GM18909 (cell line): ENCODE data around the gene TBPL1.
A peak's percentile ranks its signal among the peaks of the same experiment; 100 is the strongest.
"Not testable (repeated sequence)": the region's sequence is repeated elsewhere in the genome, so short reads cannot be mapped to it uniquely, and the experiment has no call there.

Experiments used
- ATAC-seq: cut with Tn5 transposase; IDR thresholded peaks from one replicate; pipeline ENCODE4 v1.9.1; 2021; ENCODE audit warnings: mild to moderate bottlenecking; ENCODE audit not compliant: unreplicated experiment, poor library complexity

Gene TBPL1

GRCh38 chr6:133952815-133953633, at the start of gene TBPL1:
Gene TBPL1, plus strand, starts transcription at chr6:133953224. Its CDS starts 26,902 bp downstream, at chr6:133980126.
- ATAC-seq = peak; percentile 92

DNA sequence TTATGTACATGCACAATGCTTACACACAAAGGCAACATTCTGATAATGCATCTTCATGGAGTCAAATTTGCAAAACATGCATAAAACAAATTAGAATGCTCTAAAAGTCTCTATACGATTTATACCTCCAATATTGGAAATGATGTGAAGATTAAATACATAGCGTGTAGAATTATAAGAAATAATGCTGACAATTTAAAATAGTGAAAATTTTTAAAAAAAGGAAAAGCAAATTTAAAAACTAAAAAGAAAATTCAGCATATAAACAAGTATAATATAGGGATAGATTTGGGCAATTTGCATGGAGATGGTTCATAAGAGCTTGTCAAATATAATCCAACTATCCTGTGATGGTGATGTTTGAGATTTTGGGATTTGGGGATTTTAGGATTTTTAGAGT, 49.2 kb upstream of the TBPL1 start:
- ATAC-seq = no peak

DNA sequence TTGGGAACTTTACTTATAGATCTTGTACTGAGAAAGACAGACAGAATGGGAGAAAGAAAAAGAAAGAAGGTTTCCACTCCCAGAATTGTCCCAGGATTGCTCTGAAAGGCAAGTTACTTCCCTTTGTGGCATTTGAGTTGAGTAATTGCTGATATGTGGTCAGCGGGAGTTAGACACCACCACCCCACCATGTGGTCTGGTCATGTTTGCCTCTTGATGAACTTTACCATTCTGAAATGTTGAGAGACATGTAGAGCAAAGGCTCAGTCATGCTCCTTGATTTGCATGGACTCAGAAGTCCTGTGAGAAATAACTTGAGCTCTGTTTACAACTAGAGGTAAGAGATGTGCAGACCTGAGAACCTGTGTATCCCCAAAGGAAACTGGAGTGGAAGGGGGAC, 47.0 kb upstream of the TBPL1 start:
- ATAC-seq = no peak

- ATAC-seq = peak; percentile 83
Measured at GRCh38 chr6:133916650-133917151, 36.3 kb upstream of the TBPL1 start.

- ATAC-seq = no peak
Measured at GRCh38 chr6:133917781-133918180, 35.2 kb upstream of the TBPL1 start.

GRCh38 chr6:133918208-133918930, 34.7 kb upstream of the TBPL1 start:
- ATAC-seq = no peak

DNA sequence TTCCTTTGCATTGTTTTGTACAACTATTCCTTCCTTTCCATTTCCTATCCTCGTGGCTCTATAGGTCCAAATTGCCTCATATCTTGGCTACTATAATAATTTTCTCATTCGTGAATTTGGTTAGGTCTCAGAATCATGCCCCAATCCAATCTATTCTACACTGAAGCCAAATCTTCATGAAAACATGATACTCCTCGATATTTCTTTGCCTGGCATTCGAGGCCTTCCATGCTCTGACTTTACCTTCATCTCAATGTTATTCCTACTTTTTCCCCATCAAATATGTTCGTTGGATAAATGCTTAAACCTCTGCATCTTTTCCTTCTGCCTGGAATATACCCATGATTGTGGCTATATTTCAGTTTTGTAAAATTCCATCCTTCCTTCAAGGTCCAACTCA, 33.7 kb upstream of the TBPL1 start:
- no peak for ATAC-seq

DNA sequence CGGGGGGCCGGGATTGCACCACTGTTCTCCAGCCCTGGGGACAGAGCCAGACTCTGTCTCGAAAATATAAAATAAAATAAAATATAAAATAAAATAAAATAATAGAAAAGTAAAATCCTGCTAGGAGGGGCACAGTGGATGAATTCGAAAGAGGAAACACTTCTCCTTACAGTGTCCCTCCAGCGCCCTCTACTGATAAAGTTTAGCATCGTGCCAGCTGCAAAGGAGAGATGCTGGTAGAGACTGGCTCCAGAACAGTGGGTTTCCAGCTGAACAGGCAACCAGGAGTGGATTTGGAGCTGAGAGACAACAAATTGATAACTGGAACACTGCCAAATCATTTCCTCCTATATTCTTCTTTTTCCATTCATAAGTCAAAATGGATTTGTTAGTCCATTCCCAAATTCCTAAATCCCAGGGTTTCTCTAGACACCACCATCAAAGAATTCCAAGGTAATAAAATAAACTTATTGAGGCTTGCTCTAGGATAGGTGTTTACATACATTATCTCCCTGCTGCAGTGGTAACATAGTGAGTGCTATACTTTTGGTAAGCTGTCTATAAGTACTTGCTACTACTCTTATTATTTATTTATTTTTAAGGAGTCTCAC, 31.7 kb upstream of the TBPL1 start:
- peak; percentile 59 for ATAC-seq

DNA sequence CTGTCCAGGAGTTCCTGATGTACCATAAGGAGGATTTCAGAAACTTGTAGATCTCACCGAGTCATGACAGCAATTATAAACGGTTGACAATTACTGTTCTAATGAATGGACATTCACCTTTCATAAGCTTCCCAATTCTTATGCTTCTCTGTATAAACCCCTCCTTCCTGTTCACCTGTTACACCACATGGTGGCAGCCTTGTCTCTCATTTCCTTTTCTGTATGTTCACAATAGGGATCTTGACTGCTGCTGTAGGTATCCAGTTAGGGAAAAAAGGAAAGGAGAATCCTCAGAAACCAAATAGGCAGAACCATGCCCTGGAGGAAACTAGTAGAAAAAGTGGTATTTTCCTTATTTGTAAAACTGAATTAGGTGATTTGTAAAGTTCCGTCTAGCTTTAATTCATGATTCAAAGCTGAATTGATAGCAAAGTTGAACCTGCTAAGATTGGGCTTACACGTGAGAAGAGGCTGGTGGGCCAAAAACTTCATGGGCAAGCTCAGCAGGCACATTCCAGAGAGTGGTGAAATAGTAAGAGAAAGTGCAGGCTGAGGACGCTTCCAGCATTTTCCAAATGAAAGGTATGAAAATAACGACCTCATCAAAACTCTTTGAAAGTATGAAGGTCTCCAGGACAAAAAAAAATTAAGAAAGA, 29.0 kb upstream of the TBPL1 start:
- ATAC-seq = peak; percentile 79

DNA sequence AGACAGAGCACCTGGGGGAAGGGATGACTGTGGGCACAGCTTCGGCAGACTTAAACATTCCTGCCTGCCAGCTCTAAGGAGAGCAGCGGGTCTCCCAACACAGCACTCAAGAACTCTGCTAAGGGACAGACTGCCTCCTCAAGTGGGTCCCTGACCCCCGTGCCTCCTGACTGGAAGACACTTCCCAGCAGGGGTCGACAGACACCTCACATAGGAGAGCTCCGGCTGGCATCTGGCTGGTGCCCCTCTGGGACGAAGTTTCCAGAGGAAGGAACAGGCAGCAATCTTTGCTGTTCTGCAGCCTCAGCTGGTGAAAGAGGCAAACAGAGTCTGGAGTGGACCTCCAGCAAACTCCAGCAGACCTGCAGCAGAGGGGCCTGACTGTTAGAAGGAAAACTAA, 21.8 kb upstream of the TBPL1 start:
- not testable (repeated sequence) for ATAC-seq

GRCh38 chr6:133936352-133936751, 16.7 kb upstream of the TBPL1 start:
- not testable (repeated sequence) for ATAC-seq

DNA sequence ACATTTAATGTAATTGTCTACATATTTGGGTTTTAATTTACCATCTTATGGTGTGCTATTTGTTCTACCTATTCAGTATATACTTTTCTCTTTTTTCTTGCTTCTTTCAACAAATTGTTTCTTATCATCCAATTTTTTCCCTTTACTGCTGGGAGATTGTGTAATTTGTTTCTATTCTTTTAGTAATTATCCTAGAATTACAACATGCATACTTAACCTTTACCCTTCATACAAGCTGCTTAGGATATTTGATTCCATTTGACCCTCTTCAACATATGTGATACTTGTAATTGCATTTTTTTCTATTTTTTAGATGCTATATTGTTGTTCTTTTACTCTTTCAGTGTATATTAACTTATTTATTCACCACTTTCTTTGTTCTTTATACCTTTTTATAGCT, 15.1 kb upstream of the TBPL1 start:
- no peak for ATAC-seq

DNA sequence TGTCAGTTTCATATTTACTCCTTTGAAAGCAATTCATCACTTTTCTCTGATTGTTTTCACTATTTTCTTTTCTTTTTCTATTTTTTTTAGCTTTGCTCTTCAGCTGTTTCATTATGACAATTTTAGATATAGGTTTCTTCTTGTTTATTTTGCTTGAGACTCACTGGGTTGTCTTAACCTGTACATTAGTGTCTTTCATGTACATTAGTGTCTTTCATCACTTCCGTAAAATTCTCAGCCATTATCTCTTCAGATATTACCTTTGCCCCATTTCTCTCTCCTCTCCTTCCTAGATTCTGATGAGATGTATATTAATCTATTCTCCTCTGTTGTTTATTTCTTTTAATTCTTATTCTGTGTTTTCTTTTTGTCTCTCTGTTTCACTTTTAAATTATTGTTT, 14.5 kb upstream of the TBPL1 start:
- ATAC-seq = no peak

GRCh38 chr6:133939778-133940667, 13.0 kb upstream of the TBPL1 start:
- no peak for ATAC-seq

DNA sequence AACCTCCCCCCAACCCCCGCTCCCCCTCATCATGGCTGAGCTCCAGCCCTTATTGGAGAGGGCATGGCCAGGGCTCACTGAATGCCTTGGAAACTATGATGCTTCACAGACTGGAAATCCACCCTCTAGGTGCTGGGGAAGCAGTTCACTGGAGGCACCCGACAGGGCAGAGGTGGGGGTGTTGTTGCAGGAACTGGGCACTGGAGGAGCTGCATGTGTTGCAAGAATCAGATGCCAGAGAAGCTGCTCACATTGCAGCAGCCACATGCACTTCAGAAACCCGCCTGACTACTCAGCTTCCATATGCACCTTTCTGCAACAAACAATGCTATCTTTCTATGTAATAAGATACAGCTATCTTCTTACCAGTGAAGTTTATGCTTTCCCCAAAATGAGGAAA, 7.9 kb upstream of the TBPL1 start:
- no peak for ATAC-seq

- ATAC-seq = no peak
Measured at GRCh38 chr6:133947302-133947900, 5.6 kb upstream of the TBPL1 start.

DNA sequence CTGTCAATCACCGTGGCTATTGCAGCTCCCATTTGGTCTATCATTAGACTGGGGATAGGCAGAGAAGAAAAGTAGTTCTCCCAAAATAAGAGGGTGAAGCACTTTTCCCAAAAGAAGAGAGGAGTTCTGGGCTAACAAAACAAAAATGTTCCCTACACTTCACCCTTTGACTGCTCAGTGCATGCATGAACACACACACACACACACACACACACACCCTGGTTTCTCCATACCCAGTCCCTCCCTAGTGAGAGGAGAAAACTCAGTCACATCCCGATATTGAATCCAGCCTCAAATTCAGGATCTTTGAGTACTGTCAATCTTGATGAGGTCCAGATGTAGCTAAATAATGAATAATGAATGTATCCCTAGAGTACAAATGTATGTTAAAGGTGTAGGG, 4.6 kb upstream of the TBPL1 start:
- ATAC-seq = no peak

DNA sequence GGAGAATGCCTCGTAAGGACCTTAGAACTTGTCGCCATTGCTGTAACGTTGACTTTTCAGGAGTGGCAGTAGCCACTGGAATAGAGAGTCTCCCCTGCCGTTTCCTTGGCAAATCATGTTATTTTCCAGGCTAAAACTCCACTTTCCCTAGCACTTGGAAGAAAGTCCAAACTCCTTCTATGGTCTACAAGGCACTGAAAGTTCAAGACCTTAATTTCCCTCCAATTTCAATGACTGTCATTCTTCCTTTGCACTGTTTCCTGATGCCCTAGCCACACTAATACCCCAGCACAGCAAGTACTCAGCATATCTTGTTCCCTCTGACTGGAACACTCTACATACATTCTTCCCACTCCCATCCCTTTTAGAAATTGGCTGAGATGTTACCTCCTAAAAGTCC, 1.8 kb upstream of the TBPL1 start:
- no peak for ATAC-seq
